GM12878 (cell line): ENCODE data around the gene ARMC6.

ENCODE experiments used
- REST ChIP-seq: IDR thresholded peaks from 2 replicates; pipeline ENCODE4 v1.6.1; 2012; ENCODE audit warnings: mild to moderate bottlenecking, low read depth, low read length
- SRF ChIP-seq, 2 experiments: IDR thresholded peaks; 2 replicates each; pipeline ENCODE4 v1.6.1; 2011; ENCODE audit warnings: low read depth in 2 of 2, low read length in 2 of 2, mild to moderate bottlenecking in 1 of 2, moderate library complexity in 1 of 2
- ZBTB33 ChIP-seq: fragments of 450-650 bp; IDR thresholded peaks from 2 replicates; pipeline ENCODE4 v1.6.1; 2017; ENCODE audit warnings: mild to moderate bottlenecking

GRCh38 chr19:19106056-19106551 is 72.7 kb downstream of the ARMC6 start:
- TF ChIP-seq ZBTB33 (no peak), SRF (IDR thresholded peaks at IDR 0.05; ENCODE audit: low read depth in 2 of 2, low read length in 2 of 2) (no peak), REST (no peak)
